Osteoblast (primary cell): Measurements from ENCODE around the gene PLP2. TPM values are rescaled to one million over a fixed set of nuclear protein-coding genes. Genes with fewer than 3 reads are reported as not detected.

ENCODE experiments used
- DNase-seq: peaks from one replicate; pipeline ENCODE4 v3.0.0; 2011; ENCODE audit warnings: low spot score, mixed read lengths; ENCODE audit not compliant: insufficient read length; ENCODE audit errors: missing footprints
- H2AFZ ChIP-seq: 2 replicates; pipeline ENCODE4 v1.6.0; 2011; ENCODE audit warnings: mild to moderate bottlenecking, low read length
- H3K27ac ChIP-seq: 2 replicates; pipeline ENCODE4 v1.5.1; 2011; ENCODE audit warnings: mild to moderate bottlenecking, low read depth, low read length, moderate library complexity
- H3K27me3 ChIP-seq: 2 replicates; pipeline ENCODE4 v1.6.0; 2012; ENCODE audit warnings: mild to moderate bottlenecking, control low read depth, inconsistent platforms, low read length, moderate library complexity; ENCODE audit not compliant: insufficient read depth
- H3K36me3 ChIP-seq: 2 replicates; pipeline ENCODE4 v1.5.1; 2011; ENCODE audit warnings: mild to moderate bottlenecking, low read length, control low read depth, moderate library complexity; ENCODE audit not compliant: insufficient read depth
- H3K4me1 ChIP-seq: 2 replicates; pipeline ENCODE4 v1.5.1; 2011; ENCODE audit warnings: mild to moderate bottlenecking, low read length, control low read depth, moderate library complexity; ENCODE audit not compliant: insufficient read depth
- H3K4me2 ChIP-seq: 2 replicates; pipeline ENCODE4 v1.6.0; 2011; ENCODE audit warnings: mild to moderate bottlenecking, low read length; ENCODE audit not compliant: insufficient read depth
- H3K4me3 ChIP-seq: fragments of 200-600 bp; sonication (generic); 3 replicates; pipeline ENCODE4 v1.5.1; 2012; ENCODE audit warnings: mild to moderate bottlenecking, low read length, inconsistent platforms; ENCODE audit not compliant: insufficient read depth
- H3K79me2 ChIP-seq: 2 replicates; pipeline ENCODE4 v1.6.0; 2012; ENCODE audit warnings: mild to moderate bottlenecking, low read length, control low read depth, inconsistent platforms; ENCODE audit not compliant: insufficient read depth
- H3K9me3 ChIP-seq: 2 replicates; pipeline ENCODE4 v1.5.1; 2011; ENCODE audit warnings: low read depth, low read length, control low read depth
- H4K20me1 ChIP-seq: 2 replicates; pipeline ENCODE4 v1.6.0; 2012; ENCODE audit warnings: mild to moderate bottlenecking, low read length, control low read depth; ENCODE audit not compliant: insufficient read depth
- total RNA-seq: library from RNA; depleted of rRNA; stranded (reverse); fragments of >200 nt; gene quantifications from 2 replicates; pipeline ENCODE4 v1.2.3, GENCODE V29; 2012
- TF ChIP-seq, protein P1 (sequence below): IDR thresholded peaks from 2 replicates; pipeline ENCODE4 v1.5.1; 2011; ENCODE audit warnings: mild to moderate bottlenecking, low read depth, low read length, moderate library complexity; ENCODE audit errors: extremely low read depth

Gene PLP2
- total RNA-seq, 1 donor, result 21.0 TPM

DNA sequence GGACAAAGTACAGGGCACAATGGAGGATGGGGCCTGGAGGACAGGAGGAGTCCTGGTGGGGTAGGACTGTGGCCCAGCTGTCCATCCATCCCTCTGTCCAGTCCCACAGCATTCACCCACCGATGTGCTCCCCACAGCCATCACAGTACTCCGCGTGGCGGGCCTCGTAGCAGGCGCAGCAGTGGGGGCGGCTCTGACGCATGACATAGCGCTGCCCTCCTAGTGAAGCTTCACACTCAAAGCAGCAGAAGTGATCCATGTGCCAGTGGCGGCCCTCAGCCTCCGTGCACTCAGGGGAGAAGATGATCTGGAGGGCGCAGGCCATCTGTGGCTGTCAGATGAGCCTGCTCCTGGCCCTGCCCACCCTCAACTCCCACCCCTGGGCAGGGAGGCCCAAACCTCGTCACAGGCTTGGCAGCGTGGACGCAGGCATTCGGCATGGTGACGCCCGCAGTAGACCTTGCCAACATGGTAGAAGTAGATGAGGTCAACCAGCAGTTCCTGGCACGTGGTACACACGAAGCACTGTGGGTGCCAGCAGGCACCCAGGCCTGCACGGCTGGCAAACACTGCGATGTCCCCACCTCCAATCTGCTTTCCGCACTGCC lies 6.3 kb downstream of the PLP2 start:
- no peak overlapping the region for H2AFZ ChIP-seq
- H3K4me2 ChIP-seq, result no peak overlapping the region
- no peak overlapping the region for H3K27ac ChIP-seq
- peaks cover 5% of the 10 kb centered on the region for H3K79me2 ChIP-seq
- no peak overlapping the region for H3K4me3 ChIP-seq
- no peaks in the 10 kb centered on the region for H3K36me3 ChIP-seq
- H3K27me3 ChIP-seq, result no peaks in the 10 kb centered on the region
- peaks cover 3% of the 10 kb centered on the region for H3K4me1 ChIP-seq
- TF ChIP-seq, protein P1, sequence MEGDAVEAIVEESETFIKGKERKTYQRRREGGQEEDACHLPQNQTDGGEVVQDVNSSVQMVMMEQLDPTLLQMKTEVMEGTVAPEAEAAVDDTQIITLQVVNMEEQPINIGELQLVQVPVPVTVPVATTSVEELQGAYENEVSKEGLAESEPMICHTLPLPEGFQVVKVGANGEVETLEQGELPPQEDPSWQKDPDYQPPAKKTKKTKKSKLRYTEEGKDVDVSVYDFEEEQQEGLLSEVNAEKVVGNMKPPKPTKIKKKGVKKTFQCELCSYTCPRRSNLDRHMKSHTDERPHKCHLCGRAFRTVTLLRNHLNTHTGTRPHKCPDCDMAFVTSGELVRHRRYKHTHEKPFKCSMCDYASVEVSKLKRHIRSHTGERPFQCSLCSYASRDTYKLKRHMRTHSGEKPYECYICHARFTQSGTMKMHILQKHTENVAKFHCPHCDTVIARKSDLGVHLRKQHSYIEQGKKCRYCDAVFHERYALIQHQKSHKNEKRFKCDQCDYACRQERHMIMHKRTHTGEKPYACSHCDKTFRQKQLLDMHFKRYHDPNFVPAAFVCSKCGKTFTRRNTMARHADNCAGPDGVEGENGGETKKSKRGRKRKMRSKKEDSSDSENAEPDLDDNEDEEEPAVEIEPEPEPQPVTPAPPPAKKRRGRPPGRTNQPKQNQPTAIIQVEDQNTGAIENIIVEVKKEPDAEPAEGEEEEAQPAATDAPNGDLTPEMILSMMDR, result no peak
- no peaks in the 10 kb centered on the region for H3K9me3 ChIP-seq
- peaks cover 5% of the 10 kb centered on the region for H4K20me1 ChIP-seq
- peak; percentile 42 for DNase-seq

DNA sequence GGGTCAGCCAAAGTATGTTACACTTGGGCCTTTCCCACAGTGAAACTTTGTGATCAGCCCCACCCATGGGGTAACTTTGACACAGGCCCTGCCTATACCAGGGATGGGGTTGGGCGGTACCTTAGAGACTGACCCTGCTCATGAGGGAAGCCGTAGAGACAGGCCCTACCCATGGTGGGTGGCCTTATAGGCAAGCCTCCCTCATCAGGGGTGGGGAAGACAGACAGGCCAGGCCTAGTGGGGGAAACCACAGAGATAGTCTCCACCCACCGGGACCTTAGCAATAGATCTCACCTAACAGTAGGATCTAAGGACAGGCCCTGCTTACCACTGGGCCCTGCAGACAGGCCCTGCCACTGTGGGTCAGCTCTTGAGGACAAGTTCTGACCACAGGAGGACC lies 6.8 kb downstream of the PLP2 start:
- Histone ChIP-seq H2AFZ (no peak overlapping the region), H3K4me1 (no peaks in the 10 kb centered on the region), H3K36me3 (no peaks in the 10 kb centered on the region), H3K9me3 (no peaks in the 10 kb centered on the region), H3K4me3 (no peak overlapping the region), H3K79me2 (no peaks in the 10 kb centered on the region), H3K4me2 (no peak overlapping the region), H4K20me1 (no peaks in the 10 kb centered on the region), H3K27me3 (no peaks in the 10 kb centered on the region), H3K27ac (no peak overlapping the region)
- DNase-seq, result peak; percentile 58
- TF ChIP-seq, protein P1, result no peak

DNA sequence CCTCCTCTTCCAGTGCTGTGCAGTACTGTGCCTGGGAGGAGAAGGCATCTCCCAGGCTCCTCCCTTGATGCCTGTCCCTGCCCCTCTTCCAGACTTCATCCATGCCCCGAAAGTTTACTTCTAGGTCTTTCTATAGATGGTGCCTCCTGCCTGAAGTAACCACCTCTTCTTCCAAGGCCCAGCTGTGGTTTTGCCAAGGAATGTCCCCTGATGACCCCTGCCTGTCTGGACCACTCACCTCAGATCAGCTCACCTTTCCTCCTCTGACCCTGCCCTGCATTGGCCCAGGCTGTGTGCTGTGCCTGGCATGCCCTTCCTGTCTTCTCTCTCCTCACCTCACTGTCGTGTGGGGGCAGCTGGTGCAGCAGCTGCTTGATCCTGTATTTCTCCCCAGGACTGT lies 7.7 kb downstream of the PLP2 start:
- peak; percentile 76 for DNase-seq
- no peak overlapping the region for H3K27ac ChIP-seq
- no peaks in the 10 kb centered on the region for H4K20me1 ChIP-seq
- H3K36me3 ChIP-seq, result no peaks in the 10 kb centered on the region
- H3K4me2 ChIP-seq, result no peak overlapping the region
- TF ChIP-seq, protein P1, result no peak
- H2AFZ ChIP-seq, result no peak overlapping the region
- no peak overlapping the region for H3K4me3 ChIP-seq
- H3K9me3 ChIP-seq, result no peaks in the 10 kb centered on the region
- no peaks in the 10 kb centered on the region for H3K27me3 ChIP-seq
- H3K79me2 ChIP-seq, result no peaks in the 10 kb centered on the region
- no peaks in the 10 kb centered on the region for H3K4me1 ChIP-seq

DNA sequence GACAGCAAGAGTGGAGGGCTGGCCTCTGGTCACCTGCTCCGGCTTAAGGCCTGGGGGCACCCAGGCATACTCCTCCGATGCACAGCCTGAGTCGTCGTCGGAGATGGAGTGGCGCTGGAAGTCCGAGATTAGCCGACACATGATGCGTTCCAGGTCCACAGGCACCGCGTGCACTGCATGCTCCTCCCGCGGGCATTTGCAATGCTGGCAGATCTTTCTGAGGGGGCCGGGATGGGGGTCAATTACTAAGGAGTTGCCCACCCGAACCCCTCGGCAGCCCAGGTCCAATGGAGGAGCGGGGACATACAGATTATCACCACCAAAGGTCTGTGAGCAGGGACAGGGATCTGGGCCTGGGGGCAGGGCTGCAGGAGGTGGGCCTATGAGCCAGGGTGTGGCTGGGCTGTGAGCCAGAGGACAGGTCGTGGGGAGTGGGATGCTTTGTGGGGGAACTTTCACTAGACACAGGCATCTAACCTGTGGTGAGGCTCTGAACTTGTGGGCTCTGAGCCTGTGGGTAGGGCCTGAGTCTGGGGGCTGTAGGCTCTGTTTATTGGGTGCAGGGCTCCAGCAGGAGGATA lies 12.1 kb downstream of the PLP2 start:
- Histone ChIP-seq H3K9me3 (no peaks in the 10 kb centered on the region), H3K4me3 (peak overlapping the region; percentile 47), H4K20me1 (no peaks in the 10 kb centered on the region), H3K4me2 (peak overlapping the region; percentile 77), H3K36me3 (no peaks in the 10 kb centered on the region), H3K4me1 (peaks cover 6% of the 10 kb centered on the region), H3K27ac (no peak overlapping the region), H2AFZ (no peak overlapping the region), H3K27me3 (no peaks in the 10 kb centered on the region), H3K79me2 (no peaks in the 10 kb centered on the region)
- peak; percentile 49 for DNase-seq
- TF ChIP-seq, protein P1, result no peak
